BJ (cell line): ENCODE results near the gene PKD2. TPM values are rescaled to one million over a fixed set of nuclear protein-coding genes. Genes with fewer than 3 reads are reported as not detected.

Experiments used
- CTCF ChIA-PET: fragments of 350-600 bp; formaldehyde crosslinking; extraction: SDS; loops from one replicate; lab custom pipeline; 2021; ENCODE audit warnings: antibody characterized with exemption, inconsistent platforms; lab: Yijun Ruan, JAX
- POLR2A ChIA-PET: fragments of 300-600 bp; sonication (Branson Sonifier 250); formaldehyde crosslinking; extraction: SDS; loops from one replicate; lab custom pipeline; 2021; ENCODE audit warnings: antibody characterized with exemption; lab: Charles Lee
- DNase-seq: peaks from one replicate; pipeline ENCODE4 v3.0.0-alpha.2; 2011; ENCODE audit warnings: low read depth
- H3K27me3 ChIP-seq: 2 replicates; pipeline ENCODE4 v1.6.0; 2011; ENCODE audit warnings: low read length; ENCODE audit not compliant: control insufficient read depth, insufficient read depth
- H3K36me3 ChIP-seq: 2 replicates; pipeline ENCODE4 v1.5.1; 2011; ENCODE audit warnings: low read length; ENCODE audit not compliant: control insufficient read depth, insufficient read depth
- H3K4me3 ChIP-seq: 2 replicates; pipeline ENCODE4 v1.5.1; 2011; ENCODE audit warnings: low read depth, mild to moderate bottlenecking, control low read depth, low read length
- CTCF ChIP-seq: IDR thresholded peaks from 2 replicates; pipeline ENCODE4 v1.5.1; 2011; ENCODE audit warnings: low read depth, mild to moderate bottlenecking, control low read depth, inconsistent platforms, low read length, moderate library complexity; ENCODE audit not compliant: insufficient read depth
- polyA plus RNA-seq: library from polyadenylated mRNA; depleted of rRNA; stranded (reverse); fragments of >200 nt; gene quantifications from 2 replicates; pipeline ENCODE4 v1.2.3, GENCODE V29; 2011

The PKD2 gene
- polyA plus RNA-seq, 1 experiment: 67.0 TPM

- H3K36me3 ChIP-seq: no peaks in the 10 kb centered on the region
- no peak for TF ChIP-seq CTCF
- H3K27me3 ChIP-seq: no peaks in the 10 kb centered on the region
- peak overlapping the region; percentile 88 for H3K4me3 ChIP-seq
- DNase-seq: no peak
- ChIA-PET POLR2A (no interaction called here), CTCF (interaction anchor here (1.7 kb wide), 1 partner anchor 23 kb away, joined by 12 read pairs; no protein-coding TSS in a partner anchor)
Observed at GRCh38 chr4:88008122-88008742, 797 bp downstream of the PKD2 start.

DNA sequence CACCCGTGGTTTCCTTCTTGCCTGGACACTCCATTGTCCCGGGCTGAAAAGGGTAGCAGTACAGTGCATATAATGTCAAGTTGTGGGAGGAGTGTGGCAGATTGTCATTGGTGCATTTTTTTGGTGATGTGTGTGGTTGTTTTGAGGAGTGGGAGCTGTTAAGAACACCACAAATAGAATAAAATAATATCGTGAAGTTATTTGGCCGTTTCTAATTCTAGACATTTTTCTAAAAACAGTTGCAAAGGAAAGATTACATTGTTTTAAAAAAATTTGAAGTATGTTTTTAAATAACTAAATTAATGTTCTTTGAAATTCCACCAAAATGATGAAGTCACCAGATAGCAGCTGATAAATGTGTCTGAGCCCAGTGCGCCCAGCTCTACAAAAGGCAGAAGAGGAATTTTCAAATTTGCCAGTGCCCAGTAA, 1.3 kb downstream of the PKD2 start:
- peak; percentile 39 for DNase-seq
- POLR2A ChIA-PET: no interaction called here
- CTCF ChIA-PET: interaction anchor here (1.7 kb wide), 1 partner anchor 23 kb away, joined by 12 read pairs; no protein-coding TSS in a partner anchor
- Histone ChIP-seq H3K27me3 (no peaks in the 10 kb centered on the region), H3K36me3 (no peaks in the 10 kb centered on the region), H3K4me3 (peak overlapping the region; percentile 88)
- TF ChIP-seq CTCF: no peak

DNA sequence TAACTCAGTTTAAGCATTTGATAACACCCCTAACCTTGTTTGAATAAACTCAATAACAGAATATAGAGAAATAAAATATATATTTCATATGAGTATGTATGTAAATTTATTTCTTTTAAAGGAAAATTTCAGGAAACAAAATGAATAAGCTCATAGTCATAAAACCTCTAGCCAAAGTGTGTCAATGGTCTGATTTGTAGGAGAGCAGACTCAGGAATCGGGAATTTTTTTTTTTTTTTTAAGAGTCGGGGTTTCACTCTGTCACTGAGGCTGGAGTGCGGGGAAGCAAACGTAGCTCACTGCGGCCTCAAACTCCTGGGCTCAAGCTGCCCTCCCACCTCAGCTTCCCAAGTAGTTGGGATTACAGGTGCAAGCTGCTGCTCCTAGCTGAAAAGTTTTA, 2.4 kb downstream of the PKD2 start:
- TF ChIP-seq CTCF: no peak
- Histone ChIP-seq H3K36me3 (no peaks in the 10 kb centered on the region), H3K27me3 (no peaks in the 10 kb centered on the region), H3K4me3 (peak overlapping the region; percentile 88)
- POLR2A ChIA-PET: no interaction called here
- no peak for DNase-seq
- CTCF ChIA-PET: interaction anchor here (0.7 to 1.8 kb wide), 3 partner anchors 24 to 202 kb away, joined by 3 to 6 read pairs (median 3); no protein-coding TSS in a partner anchor

- POLR2A ChIA-PET: no interaction called here
- no peak overlapping the region for H3K4me3 ChIP-seq
- CTCF ChIA-PET: interaction anchor here (0.6 to 1.8 kb wide), 3 partner anchors 9 to 657 kb away, joined by 3 to 6 read pairs (median 4); no protein-coding TSS in a partner anchor
- no peaks in the 10 kb centered on the region for H3K27me3 ChIP-seq
- TF ChIP-seq CTCF: no peak
- DNase-seq: no peak
- peaks cover 1% of the 10 kb centered on the region; the same call in 1 of the 2 replicates for H3K36me3 ChIP-seq
Observed at GRCh38 chr4:88010966-88011365, 3.5 kb downstream of the PKD2 start.

DNA sequence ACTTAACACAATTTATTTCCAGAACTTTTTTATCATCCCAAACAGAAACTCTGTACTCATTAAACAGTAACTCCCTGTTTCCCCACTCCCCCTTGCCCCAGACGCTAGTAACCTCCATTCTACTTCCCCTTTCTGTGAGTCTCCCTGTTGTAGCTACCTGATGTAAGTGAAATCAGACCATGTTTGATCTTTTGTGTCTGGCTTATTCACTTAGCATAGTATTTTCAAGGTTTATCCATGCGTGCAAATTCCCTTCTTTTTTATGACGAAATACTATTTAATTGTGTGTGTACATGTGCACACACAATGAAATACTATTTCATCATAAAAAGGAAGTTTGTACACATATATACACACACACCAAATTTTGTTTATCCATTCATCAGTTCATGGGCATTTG, 5.2 kb downstream of the PKD2 start:
- Histone ChIP-seq H3K36me3 (peaks cover 1% of the 10 kb centered on the region; the same call in 1 of the 2 replicates), H3K4me3 (no peak overlapping the region), H3K27me3 (no peaks in the 10 kb centered on the region)
- no peak for DNase-seq
- ChIA-PET POLR2A (no interaction called here), CTCF (no interaction called here)
- TF ChIP-seq CTCF: no peak
